ENCODE data around the gene THRSP.

The THRSP gene

DNA sequence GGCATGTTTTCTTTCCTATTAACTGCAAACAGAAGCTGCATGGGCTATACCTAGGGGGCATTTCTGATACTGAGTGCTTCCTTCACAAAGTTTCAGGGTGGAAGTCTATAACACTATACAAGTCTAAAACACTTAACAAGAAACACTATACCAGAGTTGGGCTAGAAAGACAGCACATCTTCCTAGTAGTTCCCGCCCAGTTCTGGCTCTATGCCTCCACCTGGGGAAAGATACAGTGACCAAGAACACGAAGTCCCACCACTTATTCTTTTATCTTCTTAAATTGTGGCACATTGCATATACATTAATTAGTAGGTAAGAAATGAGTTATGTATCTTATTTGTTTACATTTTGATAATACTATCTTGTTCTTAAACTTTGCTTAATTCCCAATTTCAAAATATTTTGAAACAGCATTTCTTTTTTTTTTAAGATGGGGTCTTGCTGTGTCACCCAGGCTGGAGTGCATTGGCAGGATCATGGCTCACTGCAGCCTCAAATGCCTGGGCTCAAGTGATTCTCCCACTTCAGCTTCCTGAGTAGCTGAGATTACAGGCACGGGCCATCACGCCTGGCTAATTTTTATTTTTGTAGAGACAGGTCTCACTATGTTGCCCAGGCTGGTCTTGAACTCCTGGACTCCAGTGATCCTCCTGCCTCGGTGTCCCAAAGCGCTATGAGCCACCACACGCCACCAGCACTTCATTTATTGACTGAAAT lies 34.2 kb downstream of the THRSP start:
- DNase-seq (ENCODE audit: low spot score) = no peak

DNA sequence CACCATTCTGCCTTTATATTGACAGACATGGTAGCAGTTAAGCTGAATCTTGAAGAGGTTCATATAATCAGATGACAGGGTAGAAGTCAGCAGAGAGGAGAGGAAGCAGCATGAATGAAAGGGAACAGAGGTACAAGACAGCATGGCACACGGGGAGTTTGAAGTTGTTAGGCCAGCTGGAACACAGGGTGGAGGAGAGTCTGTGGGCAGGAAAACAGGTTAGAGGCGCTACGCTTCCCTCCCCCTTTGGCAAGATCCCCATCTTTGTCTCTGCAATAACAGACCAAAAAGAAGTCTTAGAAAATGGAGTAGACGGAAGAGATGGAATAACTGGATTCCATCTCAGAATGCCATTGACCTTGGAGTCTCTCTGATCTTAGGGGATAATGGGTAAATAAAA lies 36.0 kb downstream of the THRSP start:
- DNase-seq (ENCODE audit: low spot score) = no peak

DNA sequence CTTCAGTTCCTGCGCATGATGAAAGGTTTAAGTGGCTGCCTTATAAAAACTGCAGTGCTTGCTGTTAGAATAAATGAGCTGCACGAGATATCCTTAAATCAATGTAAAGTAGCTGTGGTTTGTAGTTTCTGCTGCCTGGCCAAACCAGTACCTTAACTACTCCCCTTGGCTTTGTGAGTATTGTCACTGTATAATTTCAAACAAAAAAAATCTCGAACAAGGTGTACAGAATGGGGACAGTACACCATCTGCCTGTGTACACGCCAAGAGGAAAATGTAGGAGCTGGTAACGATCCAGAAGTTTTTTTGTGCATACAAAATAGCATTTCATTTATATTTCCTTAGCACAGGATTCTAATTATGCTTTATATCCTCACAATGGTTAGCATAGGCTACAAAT lies 36.6 kb downstream of the THRSP start:
- no peak for DNase-seq (ENCODE audit: low spot score)

DNA sequence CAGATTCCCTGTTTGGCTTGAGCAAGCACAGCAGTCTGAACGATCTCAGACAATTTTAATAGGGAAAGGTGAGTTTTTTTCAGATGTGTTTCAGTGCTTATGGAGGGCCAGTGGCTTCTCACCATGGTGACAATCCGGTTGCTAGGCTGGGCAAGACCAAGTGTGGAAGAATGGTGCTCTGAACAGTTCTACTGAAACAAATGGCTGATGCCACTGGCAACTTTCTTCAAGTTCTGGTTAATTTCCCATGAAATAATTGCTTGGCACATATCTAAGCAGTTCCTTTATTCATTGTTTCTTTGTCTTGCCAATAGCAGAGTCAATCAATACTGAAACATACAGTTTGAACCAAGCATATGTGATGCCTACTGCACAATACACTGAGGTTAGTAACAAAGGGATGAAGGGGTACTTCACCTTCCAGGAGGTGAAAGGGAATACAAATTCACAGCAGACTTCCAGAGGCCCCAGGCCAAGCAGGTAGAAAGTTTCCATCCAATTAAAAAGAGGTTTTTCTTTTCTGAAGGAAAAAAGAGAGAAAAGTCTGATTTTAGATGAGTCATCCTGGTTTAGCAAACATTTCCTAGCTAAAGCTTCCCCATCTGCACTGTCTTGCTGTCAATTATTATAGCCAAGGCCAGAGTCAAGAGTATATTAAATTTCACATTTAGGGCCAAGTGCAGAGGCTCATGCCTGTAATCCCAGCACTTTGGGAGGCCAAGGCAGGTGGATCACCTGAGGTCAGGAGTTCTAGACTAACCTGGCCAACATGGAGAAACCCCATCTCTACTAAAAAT lies 37.2 kb downstream of the THRSP start:
- no peak for DNase-seq (ENCODE audit: low spot score)

DNA sequence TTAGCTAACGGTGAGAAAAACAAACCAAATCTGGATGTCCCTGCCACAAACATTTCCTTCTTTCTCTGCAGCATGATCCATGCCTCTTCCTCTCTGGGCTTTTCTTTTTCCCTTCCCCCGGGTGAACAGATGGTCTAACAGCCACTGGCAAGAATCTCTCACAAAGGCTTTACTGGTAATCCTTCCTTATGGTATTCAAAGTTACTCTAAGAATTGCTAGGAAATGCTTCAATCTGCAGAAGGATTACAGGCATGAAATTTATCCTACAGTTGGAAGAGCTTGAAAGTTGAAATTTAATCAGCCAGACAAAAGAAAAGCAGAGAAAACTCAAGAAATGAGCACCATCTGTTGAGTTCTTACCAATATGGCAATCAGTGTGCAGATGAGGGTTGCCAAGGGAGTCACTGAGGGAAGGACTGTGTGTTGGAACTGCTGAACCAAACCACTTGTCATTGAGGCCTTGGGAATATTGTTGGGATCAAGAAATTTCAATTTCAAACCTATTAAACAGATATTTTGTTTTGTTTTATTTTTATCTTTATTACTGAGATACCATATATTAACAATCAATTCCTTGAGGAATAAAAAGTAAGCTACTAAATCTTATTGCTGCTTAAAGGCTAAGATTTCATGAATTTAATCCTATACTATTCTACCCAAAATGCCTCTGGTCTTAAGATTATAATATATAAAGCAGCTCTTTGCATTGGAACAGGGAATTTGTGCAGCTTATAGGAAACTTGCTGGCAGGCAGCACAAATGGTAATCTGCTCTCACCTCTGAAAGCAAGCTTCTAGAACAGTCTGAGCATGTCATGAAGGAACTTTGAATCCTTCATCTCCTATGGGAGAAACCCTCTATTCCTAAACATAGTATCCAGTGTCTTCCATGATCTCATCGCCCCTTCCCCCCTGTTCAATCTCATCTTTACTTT lies 45.7 kb downstream of the THRSP start:
- no peak for DNase-seq (ENCODE audit: low spot score)

DNA sequence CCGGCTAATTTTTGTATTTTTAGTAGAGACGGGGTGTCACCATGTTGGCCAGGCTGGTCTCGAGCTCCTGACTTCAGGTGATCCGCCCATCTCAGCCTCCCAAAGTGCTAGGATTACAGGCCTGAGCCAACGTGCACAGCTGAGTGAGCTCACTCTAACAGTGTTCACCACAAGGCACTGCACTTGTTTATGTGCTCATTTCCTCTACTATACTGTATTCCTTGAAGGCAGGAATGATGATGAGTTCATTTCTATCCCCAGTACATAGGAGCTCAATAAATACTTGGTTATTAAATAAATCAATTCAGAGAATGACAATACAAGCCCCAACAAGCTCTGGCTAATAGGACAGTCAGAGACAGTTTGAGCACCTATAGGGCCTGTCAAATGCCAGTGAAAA lies 46.7 kb downstream of the THRSP start:
- no peak for DNase-seq (ENCODE audit: low spot score)

DNA sequence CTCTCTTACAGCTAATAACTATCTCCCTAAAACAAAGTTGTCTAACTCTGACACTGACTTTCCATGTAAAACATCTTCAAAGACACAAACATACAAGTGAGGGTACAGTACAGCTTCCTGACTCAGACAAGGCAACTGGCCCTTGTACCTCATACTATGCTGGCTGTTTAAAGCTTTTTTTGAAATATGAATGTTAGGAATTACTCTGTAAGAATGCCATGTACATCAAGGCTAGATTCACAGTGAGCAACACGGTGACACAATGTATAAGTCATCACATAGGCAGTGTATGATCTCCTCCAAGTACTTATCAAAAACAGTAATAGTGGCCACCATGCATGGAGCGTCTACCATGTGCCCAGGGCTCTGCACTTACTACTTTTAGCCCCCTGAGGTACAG lies 47.2 kb downstream of the THRSP start:
- no peak for DNase-seq (ENCODE audit: low spot score)

DNA sequence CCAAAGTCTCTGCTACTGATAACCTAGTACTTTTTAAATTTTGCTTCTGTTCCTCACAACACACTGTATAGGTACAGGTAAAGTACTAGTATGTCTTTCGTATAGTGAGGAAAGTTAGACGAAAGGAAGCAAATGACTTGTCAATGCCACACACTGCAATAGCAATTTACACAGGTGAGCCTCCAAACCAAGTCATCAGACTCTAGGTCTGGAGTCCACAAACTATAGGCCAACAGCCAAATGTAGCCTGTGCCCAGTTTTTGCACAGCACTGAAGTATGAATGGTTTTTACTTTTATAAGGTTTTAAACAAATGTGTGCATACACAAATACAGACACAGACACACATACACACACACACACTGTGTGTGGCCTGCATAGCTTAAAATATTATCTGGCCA lies 47.6 kb downstream of the THRSP start:
- DNase-seq (ENCODE audit: low spot score) = no peak

DNA sequence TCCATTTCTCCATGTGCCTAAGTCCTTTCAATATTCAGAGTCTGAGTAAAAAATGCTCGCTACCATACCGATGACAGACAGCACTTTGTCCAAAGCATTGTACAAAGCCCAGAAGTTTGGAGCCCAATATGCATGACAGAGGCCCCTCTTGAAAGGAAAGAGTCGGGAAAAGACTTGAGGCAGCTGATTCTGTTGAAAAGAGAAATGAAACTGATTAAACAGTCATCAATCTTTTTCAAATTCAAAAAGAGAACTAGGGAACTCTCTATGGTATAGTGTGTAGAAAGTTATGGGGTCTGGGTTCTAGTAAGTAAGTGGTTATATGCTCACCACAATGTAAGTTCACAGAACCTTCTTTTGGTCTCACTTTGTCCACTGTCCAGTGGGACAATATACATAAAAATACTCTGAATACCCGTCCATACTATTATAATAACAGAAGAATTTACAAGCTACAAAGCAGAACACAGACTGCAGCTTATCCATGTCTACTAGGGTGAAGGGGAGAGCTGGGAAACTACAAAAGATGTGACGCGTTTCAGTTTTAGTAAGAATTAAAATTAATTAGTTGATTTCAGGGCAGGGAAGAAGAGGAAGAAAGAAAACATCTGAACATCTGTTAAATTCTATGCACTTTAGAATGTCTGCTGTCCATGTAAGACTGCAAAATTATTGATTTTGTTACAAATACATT lies 49.1 kb downstream of the THRSP start:
- no peak for DNase-seq (ENCODE audit: low spot score)

All from hepatic stellate cell (primary cell).